GM23338 (cell line): ENCODE data around the gene PDE1A. TPM values are rescaled to one million over a fixed set of nuclear protein-coding genes. Genes with fewer than 3 reads are reported as not detected.
A peak's percentile ranks its signal among the peaks of the same experiment; 100 is the strongest.

Experiments used
- ATAC-seq: fragments of 200-7000 bp; cut with Tn5 transposase; 3 replicates; pipeline ENCODE4 v1.9.1; 2020
- DNase-seq: peaks from one replicate; pipeline ENCODE4 v3.0.0-alpha.2; 2015; ENCODE audit warnings: low spot score
- H2AFZ ChIP-seq: fragments of 200-600 bp; sonication (generic); 2 replicates; pipeline ENCODE4 v1.8.0; 2016; ENCODE audit warnings: antibody characterized with exemption, mild to moderate bottlenecking, moderate library complexity
- H3F3A ChIP-seq: fragments of 200-600 bp; sonication (generic); replicated peaks from 2 replicates; pipeline ENCODE4 v1.8.0; 2017; ENCODE audit warnings: antibody characterized with exemption, mixed run types, low read depth
- H3K27ac ChIP-seq: fragments of 200-600 bp; sonication (generic); 2 replicates; pipeline ENCODE4 v1.6.1; 2016; ENCODE audit warnings: low read depth
- H3K27me3 ChIP-seq: fragments of 200-600 bp; sonication (generic); 2 replicates; pipeline ENCODE4 v1.8.0; 2016; ENCODE audit warnings: mild to moderate bottlenecking, mixed run types, moderate library complexity; ENCODE audit not compliant: insufficient read depth
- H3K36me3 ChIP-seq: fragments of 200-600 bp; sonication (generic); 2 replicates; pipeline ENCODE4 v1.8.0; 2016; ENCODE audit warnings: mild to moderate bottlenecking; ENCODE audit not compliant: insufficient read depth
- H3K4me1 ChIP-seq: fragments of 200-600 bp; sonication (generic); 2 replicates; pipeline ENCODE4 v1.8.0; 2016; ENCODE audit warnings: mild to moderate bottlenecking, moderate library complexity; ENCODE audit not compliant: insufficient read depth
- H3K4me2 ChIP-seq: fragments of 200-600 bp; sonication (generic); 2 replicates; pipeline ENCODE4 v1.7.1; 2017; ENCODE audit warnings: mixed run types
- H3K4me3 ChIP-seq: fragments of 200-600 bp; sonication (generic); 2 replicates; pipeline ENCODE4 v1.6.1; 2016; ENCODE audit warnings: mixed run types
- H3K79me2 ChIP-seq: fragments of 200-600 bp; sonication (generic); replicated peaks from 2 replicates; pipeline ENCODE4 v1.8.0; 2017; ENCODE audit warnings: mild to moderate bottlenecking; ENCODE audit not compliant: insufficient read depth
- H3K9me2 ChIP-seq: fragments of 200-600 bp; sonication (generic); 2 replicates; pipeline ENCODE4 v1.8.0; 2017; ENCODE audit not compliant: insufficient read depth
- H4K20me1 ChIP-seq: fragments of 200-600 bp; sonication (generic); replicated peaks from 2 replicates; pipeline ENCODE4 v1.8.0; 2017; ENCODE audit warnings: mild to moderate bottlenecking; ENCODE audit not compliant: insufficient read depth
- H3K27ac Mint-ChIP-seq: 2 replicates; pipeline ENCODE4 v1.8.0; 2020; ENCODE audit warnings: inconsistent platforms, mild to moderate bottlenecking, moderate library complexity, mixed read lengths
- H3K27me3 Mint-ChIP-seq: 3 replicates; pipeline ENCODE4 v1.8.0; 2022; ENCODE audit warnings: low read depth, mild to moderate bottlenecking, moderate library complexity, mixed read lengths, inconsistent platforms; ENCODE audit not compliant: insufficient read depth, poor library complexity
- H3K36me3 Mint-ChIP-seq: 3 replicates; pipeline ENCODE4 v1.8.0; 2021; ENCODE audit warnings: low read depth, mild to moderate bottlenecking, inconsistent platforms, moderate library complexity, mixed read lengths
- H3K4me1 Mint-ChIP-seq: 3 replicates; pipeline ENCODE4 v1.8.0; 2020; ENCODE audit warnings: mild to moderate bottlenecking, inconsistent platforms, mixed read lengths
- H3K4me3 Mint-ChIP-seq: 3 replicates; pipeline ENCODE4 v1.8.0; 2021; ENCODE audit warnings: moderate library complexity, mild to moderate bottlenecking, inconsistent platforms, mixed read lengths
- H3K9me3 Mint-ChIP-seq: 3 replicates; pipeline ENCODE4 v1.8.0; 2020; ENCODE audit warnings: moderate library complexity, mild to moderate bottlenecking, inconsistent platforms, mixed read lengths
- CREB1 ChIP-seq: fragments of 250-450 bp; sonication (Bioruptor Pico); IDR thresholded peaks from 2 replicates; pipeline ENCODE4 v1.5.0; 2020; ENCODE audit warnings: low read depth, mild to moderate bottlenecking, moderate library complexity
- EZH2 ChIP-seq: fragments of 200-600 bp; sonication (generic); IDR thresholded peaks from one replicate; pipeline ENCODE4 v1.8.0; 2017; ENCODE audit warnings: antibody characterized with exemption, mild to moderate bottlenecking, low read depth; ENCODE audit not compliant: unreplicated experiment
- EZH2phosphoT487 ChIP-seq: fragments of 200-600 bp; sonication (generic); IDR thresholded peaks from one replicate; pipeline ENCODE4 v1.8.1; 2018; ENCODE audit warnings: antibody characterized with exemption; ENCODE audit not compliant: unreplicated experiment
- JUNB ChIP-seq: IDR thresholded peaks from one replicate; pipeline ENCODE4 v1.6.1; 2016; ENCODE audit warnings: antibody characterized with exemption; ENCODE audit not compliant: unreplicated experiment
- NANOG ChIP-seq: IDR thresholded peaks from 2 replicates; pipeline ENCODE4 v1.6.1; 2016; ENCODE audit warnings: antibody characterized with exemption, borderline replicate concordance
- POLR2AphosphoS5 ChIP-seq: IDR thresholded peaks from 2 replicates; pipeline ENCODE4 v1.6.1; 2016; ENCODE audit warnings: antibody characterized with exemption, low read depth
- STAT1 ChIP-seq: IDR thresholded peaks from one replicate; pipeline ENCODE4 v1.6.1; 2016; ENCODE audit warnings: antibody characterized with exemption; ENCODE audit not compliant: unreplicated experiment
- ZNF114 ChIP-seq: fragments of 250-450 bp; sonication (Bioruptor Pico); IDR thresholded peaks from 2 replicates; pipeline ENCODE4 v1.5.0; 2020; ENCODE audit warnings: mild to moderate bottlenecking, moderate library complexity
- ZNF331 ChIP-seq: fragments of 250-450 bp; sonication (Bioruptor Pico); IDR thresholded peaks from 2 replicates; pipeline ENCODE4 v1.5.0; 2020; ENCODE audit warnings: low read depth, mild to moderate bottlenecking, moderate library complexity
- ZNF462 ChIP-seq: fragments of 250-450 bp; sonication (Bioruptor Pico); IDR thresholded peaks from 2 replicates; pipeline ENCODE4 v1.5.0; 2020; ENCODE audit warnings: mild to moderate bottlenecking, moderate library complexity
- polyA plus RNA-seq: library from polyadenylated mRNA; unstranded; fragments of >200 nt; fragmentation: Nextera tagmentation; extraction: Ambion mirVana; gene quantifications from 2 replicates; pipeline ENCODE4 v1.2.1, GENCODE V29; 2016
- total RNA-seq: library from RNA; depleted of rRNA; stranded (reverse); fragments of >200 nt; shearing (Covaris generic); gene quantifications from 2 replicates; pipeline ENCODE4 v1.2.3, GENCODE V29; 2014
- TF ChIP-seq, protein P1 (sequence below), 2 experiments: fragments of 200-600 bp in 1 of 2; sonication (generic) in 1 of 2; conservative IDR thresholded peaks; 2 replicates each; pipeline versions ENCODE4 v1.5.1 to v1.6.1; 2016 to 2017; ENCODE audit warnings: antibody characterized with exemption in 2 of 2, low read depth in 2 of 2, mild to moderate bottlenecking in 2 of 2, moderate library complexity in 1 of 2
- TF ChIP-seq, protein P2 (sequence below): IDR thresholded peaks from one replicate; pipeline ENCODE4 v1.6.1; 2018; ENCODE audit warnings: antibody characterized with exemption; ENCODE audit not compliant: unreplicated experiment
- TF ChIP-seq, protein P3 (sequence below): IDR thresholded peaks from 2 replicates; pipeline ENCODE4 v1.6.1; 2016; ENCODE audit warnings: antibody characterized with exemption

Gene PDE1A
- total and polyA plus RNA-seq, 2 experiments from 2014 or later = 0.28 to 0.31 TPM

DNA sequence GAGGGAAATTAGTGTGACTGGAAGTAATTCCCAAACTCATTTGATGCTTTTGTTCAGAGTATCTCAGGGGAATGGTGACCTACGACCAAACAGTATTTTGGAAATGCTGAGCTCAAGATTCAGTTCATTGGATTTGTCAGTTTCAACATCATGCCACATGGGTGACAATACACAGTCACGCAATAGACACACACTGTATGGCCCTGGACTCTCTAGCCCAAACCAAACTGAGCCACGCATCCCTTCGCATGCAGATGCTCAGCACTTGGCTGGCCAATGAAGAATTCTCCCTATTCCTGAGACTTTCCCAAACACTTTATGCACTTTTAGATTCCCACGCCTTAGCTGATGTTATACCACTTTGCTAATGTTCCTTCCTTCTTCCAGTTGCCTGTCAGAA is 10.0 kb downstream of the PDE1A start:
- TF ChIP-seq, protein P1, sequence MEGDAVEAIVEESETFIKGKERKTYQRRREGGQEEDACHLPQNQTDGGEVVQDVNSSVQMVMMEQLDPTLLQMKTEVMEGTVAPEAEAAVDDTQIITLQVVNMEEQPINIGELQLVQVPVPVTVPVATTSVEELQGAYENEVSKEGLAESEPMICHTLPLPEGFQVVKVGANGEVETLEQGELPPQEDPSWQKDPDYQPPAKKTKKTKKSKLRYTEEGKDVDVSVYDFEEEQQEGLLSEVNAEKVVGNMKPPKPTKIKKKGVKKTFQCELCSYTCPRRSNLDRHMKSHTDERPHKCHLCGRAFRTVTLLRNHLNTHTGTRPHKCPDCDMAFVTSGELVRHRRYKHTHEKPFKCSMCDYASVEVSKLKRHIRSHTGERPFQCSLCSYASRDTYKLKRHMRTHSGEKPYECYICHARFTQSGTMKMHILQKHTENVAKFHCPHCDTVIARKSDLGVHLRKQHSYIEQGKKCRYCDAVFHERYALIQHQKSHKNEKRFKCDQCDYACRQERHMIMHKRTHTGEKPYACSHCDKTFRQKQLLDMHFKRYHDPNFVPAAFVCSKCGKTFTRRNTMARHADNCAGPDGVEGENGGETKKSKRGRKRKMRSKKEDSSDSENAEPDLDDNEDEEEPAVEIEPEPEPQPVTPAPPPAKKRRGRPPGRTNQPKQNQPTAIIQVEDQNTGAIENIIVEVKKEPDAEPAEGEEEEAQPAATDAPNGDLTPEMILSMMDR (conservative IDR thresholded peaks at IDR 0.05; ENCODE audit: low read depth in 2 of 2) = no peak
- TF ChIP-seq, protein P2, sequence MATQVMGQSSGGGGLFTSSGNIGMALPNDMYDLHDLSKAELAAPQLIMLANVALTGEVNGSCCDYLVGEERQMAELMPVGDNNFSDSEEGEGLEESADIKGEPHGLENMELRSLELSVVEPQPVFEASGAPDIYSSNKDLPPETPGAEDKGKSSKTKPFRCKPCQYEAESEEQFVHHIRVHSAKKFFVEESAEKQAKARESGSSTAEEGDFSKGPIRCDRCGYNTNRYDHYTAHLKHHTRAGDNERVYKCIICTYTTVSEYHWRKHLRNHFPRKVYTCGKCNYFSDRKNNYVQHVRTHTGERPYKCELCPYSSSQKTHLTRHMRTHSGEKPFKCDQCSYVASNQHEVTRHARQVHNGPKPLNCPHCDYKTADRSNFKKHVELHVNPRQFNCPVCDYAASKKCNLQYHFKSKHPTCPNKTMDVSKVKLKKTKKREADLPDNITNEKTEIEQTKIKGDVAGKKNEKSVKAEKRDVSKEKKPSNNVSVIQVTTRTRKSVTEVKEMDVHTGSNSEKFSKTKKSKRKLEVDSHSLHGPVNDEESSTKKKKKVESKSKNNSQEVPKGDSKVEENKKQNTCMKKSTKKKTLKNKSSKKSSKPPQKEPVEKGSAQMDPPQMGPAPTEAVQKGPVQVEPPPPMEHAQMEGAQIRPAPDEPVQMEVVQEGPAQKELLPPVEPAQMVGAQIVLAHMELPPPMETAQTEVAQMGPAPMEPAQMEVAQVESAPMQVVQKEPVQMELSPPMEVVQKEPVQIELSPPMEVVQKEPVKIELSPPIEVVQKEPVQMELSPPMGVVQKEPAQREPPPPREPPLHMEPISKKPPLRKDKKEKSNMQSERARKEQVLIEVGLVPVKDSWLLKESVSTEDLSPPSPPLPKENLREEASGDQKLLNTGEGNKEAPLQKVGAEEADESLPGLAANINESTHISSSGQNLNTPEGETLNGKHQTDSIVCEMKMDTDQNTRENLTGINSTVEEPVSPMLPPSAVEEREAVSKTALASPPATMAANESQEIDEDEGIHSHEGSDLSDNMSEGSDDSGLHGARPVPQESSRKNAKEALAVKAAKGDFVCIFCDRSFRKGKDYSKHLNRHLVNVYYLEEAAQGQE = no peak
- TF ChIP-seq ZNF331 (CRISPR knock-in tag) (no peak), EZH2phosphoT487 (no peak), EZH2 (no peak), ZNF462 (no peak), POLR2AphosphoS5 (no peak), ZNF114 (CRISPR knock-in tag) (no peak), NANOG (no peak), CREB1 (CRISPR knock-in tag) (no peak), STAT1 (no peak), JUNB (no peak)
- TF ChIP-seq, protein P3, sequence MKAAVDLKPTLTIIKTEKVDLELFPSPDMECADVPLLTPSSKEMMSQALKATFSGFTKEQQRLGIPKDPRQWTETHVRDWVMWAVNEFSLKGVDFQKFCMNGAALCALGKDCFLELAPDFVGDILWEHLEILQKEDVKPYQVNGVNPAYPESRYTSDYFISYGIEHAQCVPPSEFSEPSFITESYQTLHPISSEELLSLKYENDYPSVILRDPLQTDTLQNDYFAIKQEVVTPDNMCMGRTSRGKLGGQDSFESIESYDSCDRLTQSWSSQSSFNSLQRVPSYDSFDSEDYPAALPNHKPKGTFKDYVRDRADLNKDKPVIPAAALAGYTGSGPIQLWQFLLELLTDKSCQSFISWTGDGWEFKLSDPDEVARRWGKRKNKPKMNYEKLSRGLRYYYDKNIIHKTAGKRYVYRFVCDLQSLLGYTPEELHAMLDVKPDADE = no peak
- Mint-ChIP-seq H3K36me3 (no peaks in the 10 kb centered on the region), H3K4me3 (no peak overlapping the region), H3K27me3 (no peaks in the 10 kb centered on the region), H3K27ac (no peak overlapping the region), H3K9me3 (no peaks in the 10 kb centered on the region), H3K4me1 (peaks cover 9% of the 10 kb centered on the region)
- Histone ChIP-seq H3K9me2 (no peaks in the 10 kb centered on the region; the same call in 1 of the 2 replicates), H3K79me2 (no peaks in the 10 kb centered on the region), H4K20me1 (no peaks in the 10 kb centered on the region), H3K27me3 (no peaks in the 10 kb centered on the region), H3K27ac (no peak overlapping the region), H3K4me3 (no peak overlapping the region), H3K4me2 (no peak overlapping the region), H3F3A (no peaks in the 10 kb centered on the region), H3K4me1 (0 out of 2 replicates have a peak, but pooled peaks cover 4% of the 10 kb centered on the region), H3K36me3 (no peaks in the 10 kb centered on the region), H2AFZ (peak overlapping the region; percentile 82)
- ATAC-seq (no peak), DNase-seq (no peak)
